ENCODE data around the gene FRY. TPM values are rescaled to one million over a fixed set of nuclear protein-coding genes. Genes with fewer than 3 reads are reported as not detected.

The FRY gene
- total RNA-seq, 1 donor from 2014 or later = 5.4 TPM

GRCh38 chr13:32135655-32136054 lies 104.1 kb downstream of the FRY start:
- no peak for TF ChIP-seq CTCF (conservative IDR thresholded peaks at IDR 0.05)
- H3K27me3 Mint-ChIP-seq (ENCODE audit: low read depth) = no peaks in the 10 kb centered on the region

GRCh38 chr13:32136061-32136460 lies 104.5 kb downstream of the FRY start:
- Mint-ChIP-seq H3K4me3 (no peak overlapping the region), H3K9me3 (no peaks in the 10 kb centered on the region), H3K36me3 (ENCODE audit: low read depth) (no peaks in the 10 kb centered on the region), H3K27me3 (ENCODE audit: low read depth) (no peaks in the 10 kb centered on the region), H3K27ac (ENCODE audit: unreplicated experiment) (no peak overlapping the region), H3K4me1 (no peaks in the 10 kb centered on the region)
- no peak for DNase-seq (ENCODE audit: low read depth, low spot score)
- TF ChIP-seq CTCF (conservative IDR thresholded peaks at IDR 0.05) = no peak

More at GRCh38 chr13:32135655-32136054, 104.1 kb downstream of the FRY start:
- no peak overlapping the region for H3K4me3 Mint-ChIP-seq
- DNase-seq (ENCODE audit: low read depth, low spot score) = no peak
- no peaks in the 10 kb centered on the region for H3K36me3 Mint-ChIP-seq (ENCODE audit: low read depth)
- H3K9me3 Mint-ChIP-seq = no peaks in the 10 kb centered on the region
- no peak overlapping the region for H3K27ac Mint-ChIP-seq (ENCODE audit: unreplicated experiment)
- no peaks in the 10 kb centered on the region for H3K4me1 Mint-ChIP-seq

- Mint-ChIP-seq H3K4me1 (no peaks in the 10 kb centered on the region), H3K36me3 (ENCODE audit: low read depth) (no peaks in the 10 kb centered on the region), H3K9me3 (no peaks in the 10 kb centered on the region), H3K27me3 (ENCODE audit: low read depth) (no peaks in the 10 kb centered on the region), H3K27ac (ENCODE audit: unreplicated experiment) (no peak overlapping the region), H3K4me3 (no peak overlapping the region)
- DNase-seq (ENCODE audit: low read depth, low spot score) = no peak
- no peak for TF ChIP-seq CTCF (conservative IDR thresholded peaks at IDR 0.05)
These were observed 105.1 kb downstream of the FRY start for GRCh38 chr13:32136716-32137115.

GRCh38 chr13:32139251-32139650 lies 107.7 kb downstream of the FRY start:
- Mint-ChIP-seq H3K27me3 (ENCODE audit: low read depth) (no peaks in the 10 kb centered on the region), H3K27ac (ENCODE audit: unreplicated experiment) (peak overlapping the region; percentile 59), H3K4me1 (no peaks in the 10 kb centered on the region), H3K36me3 (ENCODE audit: low read depth) (no peaks in the 10 kb centered on the region), H3K4me3 (no peak overlapping the region), H3K9me3 (no peaks in the 10 kb centered on the region)
- no peak for TF ChIP-seq CTCF (conservative IDR thresholded peaks at IDR 0.05)
- no peak for DNase-seq (ENCODE audit: low read depth, low spot score)

GRCh38 chr13:32140109-32140508 lies 108.5 kb downstream of the FRY start:
- no peak for TF ChIP-seq CTCF (conservative IDR thresholded peaks at IDR 0.05)
- H3K27ac Mint-ChIP-seq (ENCODE audit: unreplicated experiment) = no peak overlapping the region
- no peaks in the 10 kb centered on the region for H3K9me3 Mint-ChIP-seq
- H3K4me1 Mint-ChIP-seq = no peaks in the 10 kb centered on the region
- no peak for DNase-seq (ENCODE audit: low read depth, low spot score)
- H3K27me3 Mint-ChIP-seq (ENCODE audit: low read depth) = no peaks in the 10 kb centered on the region
- H3K4me3 Mint-ChIP-seq = no peak overlapping the region
- no peaks in the 10 kb centered on the region for H3K36me3 Mint-ChIP-seq (ENCODE audit: low read depth)

GRCh38 chr13:32141462-32141861 lies 109.9 kb downstream of the FRY start:
- no peaks in the 10 kb centered on the region for H3K36me3 Mint-ChIP-seq (ENCODE audit: low read depth)
- TF ChIP-seq CTCF (conservative IDR thresholded peaks at IDR 0.05) = no peak
- H3K4me3 Mint-ChIP-seq = no peak overlapping the region
- H3K27me3 Mint-ChIP-seq (ENCODE audit: low read depth) = no peaks in the 10 kb centered on the region
- H3K27ac Mint-ChIP-seq (ENCODE audit: unreplicated experiment) = no peak overlapping the region
- no peaks in the 10 kb centered on the region for H3K9me3 Mint-ChIP-seq
- H3K4me1 Mint-ChIP-seq = no peaks in the 10 kb centered on the region
- no peak for DNase-seq (ENCODE audit: low read depth, low spot score)

All from neural crest cell (in vitro differentiated cells).